SU-DHL-6 (cell line): ENCODE results near the gene SEMA4C.

ENCODE experiments used
- H2AFZ ChIP-seq: fragments of 200-600 bp; sonication (generic); 2 replicates; pipeline ENCODE4 v1.6.1; 2014; ENCODE audit warnings: low read depth, mild to moderate bottlenecking, moderate library complexity, mixed read lengths, antibody characterized with exemption, low read length; ENCODE audit not compliant: severe bottlenecking
- H3F3A ChIP-seq: fragments of 200-600 bp; shearing (Covaris generic); 2 replicates; pipeline ENCODE4 v1.6.0; 2016; ENCODE audit warnings: antibody characterized with exemption, mild to moderate bottlenecking; ENCODE audit not compliant: insufficient read depth
- H3K27ac ChIP-seq: fragments of 200-600 bp; sonication (generic); 2 replicates; pipeline ENCODE4 v1.5.1; 2016; ENCODE audit warnings: low read depth, mild to moderate bottlenecking, low read length, moderate library complexity, mixed read lengths
- H3K27me3 ChIP-seq: fragments of 200-600 bp; sonication (generic), shearing (Covaris generic); 2 replicates; pipeline ENCODE4 v1.6.0; 2014; ENCODE audit warnings: mild to moderate bottlenecking, low read length
- H3K36me3 ChIP-seq: fragments of 200-600 bp; sonication (generic); 2 replicates; pipeline ENCODE4 v1.6.1; 2014; ENCODE audit warnings: mild to moderate bottlenecking, low read length, mixed read lengths
- H3K4me2 ChIP-seq: fragments of 300-600, 200-600 bp; shearing (Covaris generic), sonication (generic); 2 replicates; pipeline ENCODE4 v1.6.0; 2014; ENCODE audit warnings: low read length, low read depth, mild to moderate bottlenecking; ENCODE audit not compliant: poor library complexity, severe bottlenecking
- H3K4me3 ChIP-seq: fragments of 200-600 bp; sonication (generic); 2 replicates; pipeline ENCODE4 v1.5.1; 2014; ENCODE audit warnings: antibody characterized with exemption, low read length, mild to moderate bottlenecking, mixed read lengths; ENCODE audit not compliant: insufficient read depth, poor library complexity, severe bottlenecking
- H3K79me2 ChIP-seq: fragments of 200-600 bp; sonication (generic); 2 replicates; pipeline ENCODE4 v1.6.1; 2014; ENCODE audit warnings: mild to moderate bottlenecking, low read length, moderate library complexity; ENCODE audit not compliant: insufficient read depth
- H3K9ac ChIP-seq: fragments of 200-600 bp; sonication (generic); 2 replicates; pipeline ENCODE4 v1.7.0; 2014; ENCODE audit warnings: mild to moderate bottlenecking, low read length
- H3K9me2 ChIP-seq: fragments of 200-600 bp; sonication (generic); replicated peaks from 2 replicates; pipeline ENCODE4 v1.6.1; 2014; ENCODE audit warnings: low read length; ENCODE audit not compliant: insufficient read depth
- H3K9me3 ChIP-seq: fragments of 200-600 bp; sonication (generic); 2 replicates; pipeline ENCODE4 v1.6.1; 2014; ENCODE audit warnings: low read length, mixed read lengths; ENCODE audit not compliant: insufficient read depth
- H4K20me1 ChIP-seq: fragments of 200-600 bp; sonication (generic); 2 replicates; pipeline ENCODE4 v1.6.1; 2014; ENCODE audit warnings: low read depth, mild to moderate bottlenecking, antibody characterized with exemption, low read length, moderate library complexity, mixed read lengths
- CTCF ChIP-seq: fragments of 200-600 bp; sonication (generic); IDR thresholded peaks from one replicate; pipeline ENCODE4 v1.5.1; 2017; ENCODE audit warnings: antibody characterized with exemption, mild to moderate bottlenecking, low read length, moderate library complexity; ENCODE audit not compliant: insufficient read depth, poor library complexity, severe bottlenecking
- EZH2phosphoT487 ChIP-seq: fragments of 200-600 bp; sonication (generic), shearing (Covaris generic); conservative IDR thresholded peaks from 2 replicates; pipeline ENCODE4 v1.6.1; 2018; ENCODE audit warnings: mild to moderate bottlenecking, antibody characterized with exemption, low read length, moderate library complexity, mixed read lengths

SEMA4C gene

GRCh38 chr2:96866149-96866548, 3.7 kb downstream of the SEMA4C start:
- H4K20me1 ChIP-seq = no peaks in the 10 kb centered on the region

GRCh38 chr2:96865654-96866053, 4.2 kb downstream of the SEMA4C start:
- no peaks in the 10 kb centered on the region for H3K9me3 ChIP-seq
- no peaks in the 10 kb centered on the region for H3K27me3 ChIP-seq
- no peaks in the 10 kb centered on the region for H3K79me2 ChIP-seq
- no peak overlapping the region for H2AFZ ChIP-seq
- H3F3A ChIP-seq = no peaks in the 10 kb centered on the region
- TF ChIP-seq CTCF (no peak), EZH2phosphoT487 (no peak)
- H3K36me3 ChIP-seq = no peaks in the 10 kb centered on the region
- H4K20me1 ChIP-seq = no peaks in the 10 kb centered on the region
- no peak overlapping the region for H3K4me3 ChIP-seq
- H3K27ac ChIP-seq = no peak overlapping the region
- no peak overlapping the region for H3K4me2 ChIP-seq
- H3K9ac ChIP-seq = no peak overlapping the region
- H3K9me2 ChIP-seq = no peaks in the 10 kb centered on the region

More at GRCh38 chr2:96866149-96866548, 3.7 kb downstream of the SEMA4C start:
- Histone ChIP-seq H3K79me2 (no peaks in the 10 kb centered on the region), H3K27me3 (no peaks in the 10 kb centered on the region), H3K9me3 (no peaks in the 10 kb centered on the region), H2AFZ (no peak overlapping the region), H3K9me2 (no peaks in the 10 kb centered on the region), H3K27ac (no peak overlapping the region), H3K4me3 (no peak overlapping the region), H3K9ac (no peak overlapping the region), H3K36me3 (no peaks in the 10 kb centered on the region), H3F3A (no peaks in the 10 kb centered on the region), H3K4me2 (no peak overlapping the region)
- no peak for TF ChIP-seq CTCF
- TF ChIP-seq EZH2phosphoT487 = no peak

GRCh38 chr2:96864343-96865091, 5.4 kb downstream of the SEMA4C start:
- no peak overlapping the region for H2AFZ ChIP-seq
- H3K27me3 ChIP-seq = no peaks in the 10 kb centered on the region
- TF ChIP-seq CTCF (no peak), EZH2phosphoT487 (no peak)
- no peaks in the 10 kb centered on the region for H3K9me3 ChIP-seq
- no peaks in the 10 kb centered on the region for H3F3A ChIP-seq
- no peaks in the 10 kb centered on the region for H3K9me2 ChIP-seq
- no peaks in the 10 kb centered on the region for H4K20me1 ChIP-seq
- H3K27ac ChIP-seq = no peak overlapping the region
- no peak overlapping the region for H3K4me3 ChIP-seq
- H3K36me3 ChIP-seq = no peaks in the 10 kb centered on the region
- no peaks in the 10 kb centered on the region for H3K79me2 ChIP-seq
- no peak overlapping the region for H3K9ac ChIP-seq
- no peak overlapping the region for H3K4me2 ChIP-seq
